ENCODE results near the gene CASK. TPM values are rescaled to one million over a fixed set of nuclear protein-coding genes. Genes with fewer than 3 reads are reported as not detected.

Gene CASK
- total RNA-seq, 1 donor from 2014 or later = 33.7 TPM

- H3K27ac ChIP-seq = no peak overlapping the region
Measured at GRCh38 chrX:41522671-41523070, 400.7 kb downstream of the CASK start.

GRCh38 chrX:41522081-41522480 is 401.3 kb downstream of the CASK start:
- no peak overlapping the region for H3K27ac ChIP-seq
- H3K36me3 ChIP-seq = peaks cover 0 to 1% of the 10 kb centered on the region in 2 donors

More at GRCh38 chrX:41522671-41523070, 400.7 kb downstream of the CASK start:
- no peaks in the 10 kb centered on the region for H3K9me3 ChIP-seq
- H3K36me3 ChIP-seq = peaks cover 0 to 4% of the 10 kb centered on the region in 2 donors
- H3K4me1 ChIP-seq = no peaks in the 10 kb centered on the region
- no peaks in the 10 kb centered on the region for H3K27me3 ChIP-seq
- no peak for DNase-seq (ENCODE audit: low spot score in 2 of 2)
- intact Hi-C loops (cut with DNase I) = no loop called here
- no peak overlapping the region for H3K4me3 ChIP-seq
- TF ChIP-seq CTCF (IDR thresholded peaks at IDR 0.05) = no peak

GRCh38 chrX:41519468-41519867 is 403.9 kb downstream of the CASK start:
- H3K4me1 ChIP-seq = no peaks in the 10 kb centered on the region
- no peak overlapping the region for H3K4me3 ChIP-seq
- H3K9me3 ChIP-seq = no peaks in the 10 kb centered on the region
- intact Hi-C loops (cut with DNase I) = no loop called here
- TF ChIP-seq CTCF (IDR thresholded peaks at IDR 0.05) = no peak
- no peaks in the 10 kb centered on the region for H3K27me3 ChIP-seq
- H3K27ac ChIP-seq = no peak overlapping the region
- DNase-seq (ENCODE audit: low spot score in 2 of 2) = no peak
- no peaks in the 10 kb centered on the region for H3K36me3 ChIP-seq

More at GRCh38 chrX:41522081-41522480, 401.3 kb downstream of the CASK start:
- no peaks in the 10 kb centered on the region for H3K27me3 ChIP-seq
- no peak overlapping the region for H3K4me3 ChIP-seq
- H3K4me1 ChIP-seq = no peaks in the 10 kb centered on the region
- TF ChIP-seq CTCF (IDR thresholded peaks at IDR 0.05) = no peak
- no peak for DNase-seq (ENCODE audit: low spot score in 2 of 2)
- intact Hi-C loops (cut with DNase I) = no loop called here
- H3K9me3 ChIP-seq = no peaks in the 10 kb centered on the region

- Histone ChIP-seq H3K4me3 (no peak overlapping the region), H3K27me3 (no peaks in the 10 kb centered on the region), H3K36me3 (no peaks in the 10 kb centered on the region), H3K4me1 (no peaks in the 10 kb centered on the region), H3K9me3 (no peaks in the 10 kb centered on the region), H3K27ac (no peak overlapping the region)
- no peak for TF ChIP-seq CTCF (IDR thresholded peaks at IDR 0.05)
- intact Hi-C loops (cut with DNase I) = no loop called here
- no peak for DNase-seq (ENCODE audit: low spot score in 2 of 2)
Measured at GRCh38 chrX:41518841-41519220, 404.5 kb downstream of the CASK start.

GRCh38 chrX:41518127-41518840 is 405.1 kb downstream of the CASK start:
- Histone ChIP-seq H3K4me1 (no peaks in the 10 kb centered on the region), H3K27me3 (no peaks in the 10 kb centered on the region), H3K4me3 (no peak overlapping the region), H3K9me3 (no peaks in the 10 kb centered on the region), H3K36me3 (no peaks in the 10 kb centered on the region), H3K27ac (no peak overlapping the region)
- no peak for DNase-seq (ENCODE audit: low spot score in 2 of 2)
- intact Hi-C loops (cut with DNase I) = no loop called here
- TF ChIP-seq CTCF (IDR thresholded peaks at IDR 0.05) = no peak

Data from ascending aorta (tissue), 2 donors.